ENCODE data around the gene CLMP.

Gene CLMP

DNA sequence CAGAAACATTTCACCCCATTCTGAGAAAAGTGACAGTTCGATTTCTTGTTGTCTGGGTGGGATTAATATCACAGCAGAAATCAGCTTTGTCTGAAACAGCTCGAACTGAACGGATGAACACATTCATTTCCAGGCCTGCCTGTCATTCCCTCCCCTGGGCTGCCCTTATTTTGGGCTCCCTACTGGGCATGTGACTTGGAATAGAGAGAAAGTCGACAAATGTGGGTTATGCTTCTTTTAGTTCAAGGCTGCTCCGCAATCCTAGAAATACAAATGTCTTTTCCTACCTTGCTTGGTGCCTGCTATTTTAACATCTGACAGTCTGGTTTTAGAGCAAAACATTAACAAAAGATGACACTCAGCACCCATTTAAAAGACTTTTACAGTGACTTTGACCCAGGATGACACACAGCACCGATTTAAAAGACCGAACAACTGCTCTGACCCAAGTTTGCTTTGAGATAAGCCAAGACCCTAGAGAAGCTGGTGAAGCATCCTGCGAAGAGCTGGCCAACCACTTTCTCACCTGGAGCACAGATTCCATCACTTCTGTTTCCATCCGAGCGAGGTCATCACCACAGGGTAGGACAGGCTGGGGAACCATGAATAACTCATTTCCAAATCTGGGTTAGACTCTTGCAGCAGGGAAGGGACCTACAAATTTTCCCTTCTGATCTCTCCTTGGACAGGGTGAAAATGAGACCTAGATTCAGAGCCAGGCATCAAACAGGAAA, 13.1 kb downstream of the CLMP start:
- TF ChIP-seq FOXM1 (IDR thresholded peaks at IDR 0.05; ENCODE audit: borderline replicate concordance, low read depth) (no peak), ZBTB7A (IDR thresholded peaks at IDR 0.05; ENCODE audit: low read depth) (no peak), TCF12 (IDR thresholded peaks at IDR 0.05; ENCODE audit: low read depth) (no peak), NFIC (IDR thresholded peaks at IDR 0.05) (no peak), TAF1 (IDR thresholded peaks at IDR 0.05; ENCODE audit: low read depth) (no peak), TEAD4 (IDR thresholded peaks at IDR 0.05) (no peak), EP300 (IDR thresholded peaks at IDR 0.05; ENCODE audit: borderline replicate concordance) (no peak), EGR1 (IDR thresholded peaks at IDR 0.05) (no peak), CREB1 (IDR thresholded peaks at IDR 0.05; ENCODE audit: low read depth) (no peak), RAD21 (IDR thresholded peaks at IDR 0.05; ENCODE audit: low read depth) (no peak), YY1 (IDR thresholded peaks at IDR 0.05; ENCODE audit: low read depth) (no peak), CEBPB (IDR thresholded peaks at IDR 0.05) (no peak)
- TF ChIP-seq, protein P1, sequence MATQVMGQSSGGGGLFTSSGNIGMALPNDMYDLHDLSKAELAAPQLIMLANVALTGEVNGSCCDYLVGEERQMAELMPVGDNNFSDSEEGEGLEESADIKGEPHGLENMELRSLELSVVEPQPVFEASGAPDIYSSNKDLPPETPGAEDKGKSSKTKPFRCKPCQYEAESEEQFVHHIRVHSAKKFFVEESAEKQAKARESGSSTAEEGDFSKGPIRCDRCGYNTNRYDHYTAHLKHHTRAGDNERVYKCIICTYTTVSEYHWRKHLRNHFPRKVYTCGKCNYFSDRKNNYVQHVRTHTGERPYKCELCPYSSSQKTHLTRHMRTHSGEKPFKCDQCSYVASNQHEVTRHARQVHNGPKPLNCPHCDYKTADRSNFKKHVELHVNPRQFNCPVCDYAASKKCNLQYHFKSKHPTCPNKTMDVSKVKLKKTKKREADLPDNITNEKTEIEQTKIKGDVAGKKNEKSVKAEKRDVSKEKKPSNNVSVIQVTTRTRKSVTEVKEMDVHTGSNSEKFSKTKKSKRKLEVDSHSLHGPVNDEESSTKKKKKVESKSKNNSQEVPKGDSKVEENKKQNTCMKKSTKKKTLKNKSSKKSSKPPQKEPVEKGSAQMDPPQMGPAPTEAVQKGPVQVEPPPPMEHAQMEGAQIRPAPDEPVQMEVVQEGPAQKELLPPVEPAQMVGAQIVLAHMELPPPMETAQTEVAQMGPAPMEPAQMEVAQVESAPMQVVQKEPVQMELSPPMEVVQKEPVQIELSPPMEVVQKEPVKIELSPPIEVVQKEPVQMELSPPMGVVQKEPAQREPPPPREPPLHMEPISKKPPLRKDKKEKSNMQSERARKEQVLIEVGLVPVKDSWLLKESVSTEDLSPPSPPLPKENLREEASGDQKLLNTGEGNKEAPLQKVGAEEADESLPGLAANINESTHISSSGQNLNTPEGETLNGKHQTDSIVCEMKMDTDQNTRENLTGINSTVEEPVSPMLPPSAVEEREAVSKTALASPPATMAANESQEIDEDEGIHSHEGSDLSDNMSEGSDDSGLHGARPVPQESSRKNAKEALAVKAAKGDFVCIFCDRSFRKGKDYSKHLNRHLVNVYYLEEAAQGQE (IDR thresholded peaks at IDR 0.05; ENCODE audit: low read depth): no peak
- TF ChIP-seq, protein P2, sequence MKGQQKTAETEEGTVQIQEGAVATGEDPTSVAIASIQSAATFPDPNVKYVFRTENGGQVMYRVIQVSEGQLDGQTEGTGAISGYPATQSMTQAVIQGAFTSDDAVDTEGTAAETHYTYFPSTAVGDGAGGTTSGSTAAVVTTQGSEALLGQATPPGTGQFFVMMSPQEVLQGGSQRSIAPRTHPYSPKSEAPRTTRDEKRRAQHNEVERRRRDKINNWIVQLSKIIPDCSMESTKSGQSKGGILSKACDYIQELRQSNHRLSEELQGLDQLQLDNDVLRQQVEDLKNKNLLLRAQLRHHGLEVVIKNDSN (IDR thresholded peaks at IDR 0.05): no peak
- TF ChIP-seq, protein P3, sequence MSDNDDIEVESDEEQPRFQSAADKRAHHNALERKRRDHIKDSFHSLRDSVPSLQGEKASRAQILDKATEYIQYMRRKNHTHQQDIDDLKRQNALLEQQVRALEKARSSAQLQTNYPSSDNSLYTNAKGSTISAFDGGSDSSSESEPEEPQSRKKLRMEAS (IDR thresholded peaks at IDR 0.05): no peak

DNA sequence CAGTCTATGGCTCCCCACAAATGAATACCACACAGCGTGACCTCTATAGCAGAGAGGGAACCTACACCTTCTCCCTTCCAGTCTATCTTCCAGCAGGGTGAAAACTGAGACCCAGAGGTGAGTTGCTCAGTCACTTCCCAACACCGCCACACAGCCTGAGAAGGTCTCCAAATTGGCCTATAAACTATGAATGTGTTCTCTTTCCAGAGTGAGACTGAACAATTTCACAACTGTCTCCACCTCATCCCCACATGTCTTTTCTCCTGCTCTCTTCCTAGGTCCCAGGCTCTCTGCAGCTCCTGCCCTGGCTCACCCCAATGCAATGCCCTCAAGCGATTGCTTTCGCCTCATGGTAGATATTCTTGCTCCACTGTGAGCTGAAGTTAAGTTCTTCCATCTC, 14.0 kb downstream of the CLMP start:
- TF ChIP-seq TCF12 (IDR thresholded peaks at IDR 0.05; ENCODE audit: low read depth): no peak
- TF ChIP-seq RAD21 (IDR thresholded peaks at IDR 0.05; ENCODE audit: low read depth): no peak
- TF ChIP-seq, protein P2 (IDR thresholded peaks at IDR 0.05): no peak
- TF ChIP-seq EP300 (IDR thresholded peaks at IDR 0.05; ENCODE audit: borderline replicate concordance): no peak
- TF ChIP-seq NFIC (IDR thresholded peaks at IDR 0.05): no peak
- no peak for TF ChIP-seq FOXM1 (IDR thresholded peaks at IDR 0.05; ENCODE audit: borderline replicate concordance, low read depth)
- no peak for TF ChIP-seq YY1 (IDR thresholded peaks at IDR 0.05; ENCODE audit: low read depth)
- TF ChIP-seq CREB1 (IDR thresholded peaks at IDR 0.05; ENCODE audit: low read depth): no peak
- TF ChIP-seq, protein P1 (IDR thresholded peaks at IDR 0.05; ENCODE audit: low read depth): no peak
- no peak for TF ChIP-seq ZBTB7A (IDR thresholded peaks at IDR 0.05; ENCODE audit: low read depth)
- no peak for TF ChIP-seq TEAD4 (IDR thresholded peaks at IDR 0.05)
- TF ChIP-seq TAF1 (IDR thresholded peaks at IDR 0.05; ENCODE audit: low read depth): no peak
- TF ChIP-seq, protein P3 (IDR thresholded peaks at IDR 0.05): no peak
- TF ChIP-seq EGR1 (IDR thresholded peaks at IDR 0.05): no peak

DNA sequence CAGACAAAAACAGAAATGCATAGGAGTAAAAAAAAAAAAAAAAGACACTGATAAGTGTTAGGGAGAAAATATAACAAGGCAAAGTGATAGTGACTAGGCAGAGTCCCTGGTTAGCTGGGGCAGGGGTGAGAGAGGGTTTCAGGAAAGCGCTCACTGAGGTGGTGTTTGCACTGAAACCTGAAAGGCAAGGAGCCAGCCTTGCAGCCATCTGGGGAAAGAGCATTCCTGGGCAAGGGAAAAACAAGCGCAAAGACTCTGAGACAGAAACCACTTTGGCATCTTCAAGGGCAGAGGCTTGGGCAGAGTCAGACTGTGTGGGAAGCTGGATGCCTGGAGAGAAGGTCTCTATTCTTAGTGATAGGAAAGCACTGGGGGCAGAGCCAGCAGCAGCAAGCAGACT, 14.5 kb downstream of the CLMP start:
- TF ChIP-seq EP300 (IDR thresholded peaks at IDR 0.05; ENCODE audit: borderline replicate concordance) (no peak), TEAD4 (IDR thresholded peaks at IDR 0.05) (no peak), CEBPB (IDR thresholded peaks at IDR 0.05) (no peak), TCF12 (IDR thresholded peaks at IDR 0.05; ENCODE audit: low read depth) (no peak), ZBTB7A (IDR thresholded peaks at IDR 0.05; ENCODE audit: low read depth) (no peak), RAD21 (IDR thresholded peaks at IDR 0.05; ENCODE audit: low read depth) (no peak), TAF1 (IDR thresholded peaks at IDR 0.05; ENCODE audit: low read depth) (no peak), CREB1 (IDR thresholded peaks at IDR 0.05; ENCODE audit: low read depth) (no peak), FOXM1 (IDR thresholded peaks at IDR 0.05; ENCODE audit: borderline replicate concordance, low read depth) (no peak), EGR1 (IDR thresholded peaks at IDR 0.05) (no peak)
- TF ChIP-seq, protein P2 (IDR thresholded peaks at IDR 0.05): no peak
- TF ChIP-seq, protein P1 (IDR thresholded peaks at IDR 0.05; ENCODE audit: low read depth): no peak
- TF ChIP-seq, protein P3 (IDR thresholded peaks at IDR 0.05): no peak
